Fibroblast of lung (primary cell): Measurements from ENCODE around the gene GBA2. TPM values are rescaled to one million over a fixed set of nuclear protein-coding genes. Genes with fewer than 3 reads are reported as not detected.
A peak's percentile ranks its signal among the peaks of the same experiment; 100 is the strongest.

Experiments used
- DNase-seq, 2 donors: peaks; one replicate each; pipeline versions ENCODE4 v3.0.0 to v3.0.0-alpha.2; 2010; ENCODE audit warnings: low read depth in 2 of 2
- H2AFZ ChIP-seq: 2 replicates; pipeline ENCODE4 v1.5.1; 2012; ENCODE audit warnings: low read length, control low read depth, inconsistent platforms
- H3K27ac ChIP-seq: 2 replicates; pipeline ENCODE4 v1.5.1; 2011; ENCODE audit warnings: low read length, control low read depth; ENCODE audit not compliant: insufficient read depth
- H3K27me3 ChIP-seq: 2 replicates; pipeline ENCODE4 v1.5.1; 2011; ENCODE audit warnings: mild to moderate bottlenecking, low read length; ENCODE audit not compliant: control insufficient read depth, insufficient read depth
- H3K36me3 ChIP-seq: 2 replicates; pipeline ENCODE4 v1.5.1; 2011; ENCODE audit warnings: low read length; ENCODE audit not compliant: control insufficient read depth, insufficient read depth
- H3K4me1 ChIP-seq: 2 replicates; pipeline ENCODE4 v1.5.1; 2011; ENCODE audit warnings: low read length; ENCODE audit not compliant: control insufficient read depth, insufficient read depth; ENCODE audit errors: extremely low read depth
- H3K4me2 ChIP-seq: 2 replicates; pipeline ENCODE4 v1.5.1; 2011; ENCODE audit warnings: low read length, control low read depth; ENCODE audit not compliant: insufficient read depth; ENCODE audit errors: extremely low read depth
- H3K4me3 ChIP-seq, 4 experiments: fragments of 200-600 bp in 1 of 4; sonication (generic) in 1 of 4; replicated peaks in 1 of 4; 2 replicates each; pipeline ENCODE4 v1.5.1; 2011 to 2016; ENCODE audit warnings: low read length in 4 of 4, low read depth in 3 of 4, mild to moderate bottlenecking in 3 of 4, control low read depth in 2 of 4, inconsistent platforms in 1 of 4, mixed read lengths in 1 of 4; ENCODE audit not compliant: insufficient read depth in 1 of 4; ENCODE audit errors: control extremely low read depth in 1 of 4
- H3K79me2 ChIP-seq: 2 replicates; pipeline ENCODE4 v1.5.1; 2012; ENCODE audit warnings: mild to moderate bottlenecking, low read length, inconsistent platforms; ENCODE audit not compliant: control insufficient read depth, insufficient read depth
- H3K9ac ChIP-seq: 2 replicates; pipeline ENCODE4 v1.5.1; 2011; ENCODE audit warnings: mild to moderate bottlenecking, low read length, control low read depth; ENCODE audit not compliant: insufficient read depth
- H3K9me3 ChIP-seq: 2 replicates; pipeline ENCODE4 v1.5.1; 2012; ENCODE audit warnings: low read depth, low read length; ENCODE audit not compliant: control insufficient read depth, insufficient read depth
- H4K20me1 ChIP-seq: 2 replicates; pipeline ENCODE4 v1.5.1; 2011; ENCODE audit warnings: low read length; ENCODE audit not compliant: control insufficient read depth, insufficient read depth; ENCODE audit errors: extremely low read depth
- EZH2 ChIP-seq: IDR thresholded peaks from 2 replicates; pipeline ENCODE4 v1.5.1; 2012; ENCODE audit warnings: low read length, control low read depth, mild to moderate bottlenecking; ENCODE audit errors: missing control alignments
- polyA plus RNA-seq, 2 donors: library from polyadenylated mRNA; depleted of rRNA in 1 of 2; stranded (reverse) in 1 of 2; unstranded in 1 of 2; fragments of >200 nt; gene quantifications; 2 replicates each; pipeline ENCODE4 v1.2.1, GENCODE V29; 2011 to 2012; ENCODE audit warnings: missing spikeins in 1 of 2
- total RNA-seq: library from RNA; depleted of rRNA; stranded (reverse); fragments of >200 nt; gene quantifications from 2 replicates; pipeline ENCODE4 v1.2.1, GENCODE V29; 2014
- TF ChIP-seq, protein P1 (sequence below), 2 donors: IDR thresholded peaks in 1 of 2; conservative IDR thresholded peaks in 1 of 2; 1 replicate in 1 of 2; 2 replicates in 1 of 2; pipeline ENCODE4 v1.5.1; 2011 to 2012; ENCODE audit warnings: low read length in 2 of 2, control low read depth in 1 of 2, inconsistent platforms in 1 of 2, low read depth in 1 of 2, mild to moderate bottlenecking in 1 of 2

GBA2 gene
- total and polyA plus RNA-seq, 2 donors (not counting 1 experiment from before 2014, with no cell fraction given), result 23.9 to 25.5 TPM

DNA sequence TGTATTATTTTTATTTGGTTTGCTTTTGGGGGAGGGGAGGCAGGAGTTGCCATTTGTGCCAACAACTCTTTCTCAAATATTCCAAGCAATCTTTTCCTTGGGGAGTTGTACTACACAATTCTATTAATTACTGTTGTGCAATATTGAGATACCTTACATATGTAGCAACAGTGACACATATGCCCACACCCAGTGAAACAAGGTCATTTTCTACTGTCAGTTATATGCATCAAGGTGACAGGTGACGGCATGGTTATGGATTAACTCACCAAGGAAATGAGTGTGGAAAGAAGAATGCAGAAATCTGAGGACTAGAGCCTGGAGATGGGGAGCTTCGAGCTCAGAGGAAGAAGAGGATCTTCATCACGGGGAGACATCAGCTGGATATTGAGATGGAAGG is 22.9 kb upstream of the GBA2 start:
- Histone ChIP-seq H2AFZ (no peak overlapping the region), H3K4me1 (no peaks in the 10 kb centered on the region), H3K27me3 (peaks cover 11% of the 10 kb centered on the region), H3K36me3 (no peaks in the 10 kb centered on the region), H3K27ac (no peak overlapping the region), H3K9me3 (no peaks in the 10 kb centered on the region), H4K20me1 (no peaks in the 10 kb centered on the region), H3K9ac (no peak overlapping the region), H3K4me3 (no peak overlapping the region), H3K4me2 (no peak overlapping the region), H3K79me2 (no peaks in the 10 kb centered on the region)
- no peak for TF ChIP-seq EZH2
- TF ChIP-seq, protein P1, sequence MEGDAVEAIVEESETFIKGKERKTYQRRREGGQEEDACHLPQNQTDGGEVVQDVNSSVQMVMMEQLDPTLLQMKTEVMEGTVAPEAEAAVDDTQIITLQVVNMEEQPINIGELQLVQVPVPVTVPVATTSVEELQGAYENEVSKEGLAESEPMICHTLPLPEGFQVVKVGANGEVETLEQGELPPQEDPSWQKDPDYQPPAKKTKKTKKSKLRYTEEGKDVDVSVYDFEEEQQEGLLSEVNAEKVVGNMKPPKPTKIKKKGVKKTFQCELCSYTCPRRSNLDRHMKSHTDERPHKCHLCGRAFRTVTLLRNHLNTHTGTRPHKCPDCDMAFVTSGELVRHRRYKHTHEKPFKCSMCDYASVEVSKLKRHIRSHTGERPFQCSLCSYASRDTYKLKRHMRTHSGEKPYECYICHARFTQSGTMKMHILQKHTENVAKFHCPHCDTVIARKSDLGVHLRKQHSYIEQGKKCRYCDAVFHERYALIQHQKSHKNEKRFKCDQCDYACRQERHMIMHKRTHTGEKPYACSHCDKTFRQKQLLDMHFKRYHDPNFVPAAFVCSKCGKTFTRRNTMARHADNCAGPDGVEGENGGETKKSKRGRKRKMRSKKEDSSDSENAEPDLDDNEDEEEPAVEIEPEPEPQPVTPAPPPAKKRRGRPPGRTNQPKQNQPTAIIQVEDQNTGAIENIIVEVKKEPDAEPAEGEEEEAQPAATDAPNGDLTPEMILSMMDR (conservative IDR thresholded peaks at IDR 0.05 in 1 of 2, IDR thresholded peaks at IDR 0.05 in 1 of 2; ENCODE audit: low read depth in 1 of 2, low read length in 2 of 2), result no peak
- DNase-seq, result no peak

DNA sequence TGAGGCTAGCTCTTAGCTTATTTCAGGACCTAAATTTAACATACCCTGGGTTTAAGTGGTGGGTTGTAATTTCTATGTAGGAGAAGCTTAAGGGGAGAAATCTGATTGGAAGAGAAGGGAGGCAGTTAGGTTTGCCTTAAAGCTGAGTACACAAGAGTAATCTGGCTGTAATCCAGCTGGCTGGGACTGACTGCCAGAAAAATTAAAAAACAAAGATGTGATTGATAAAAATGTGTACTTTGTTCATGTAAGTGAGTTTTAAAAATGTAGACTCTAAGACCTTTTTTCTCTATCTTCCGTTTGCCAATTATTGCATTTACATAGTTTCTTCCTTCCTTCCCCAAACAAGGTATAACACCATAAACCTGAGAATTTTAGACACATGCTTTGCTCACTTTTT is 22.5 kb upstream of the GBA2 start:
- Histone ChIP-seq H3K27me3 (peaks cover 11% of the 10 kb centered on the region), H3K9me3 (no peaks in the 10 kb centered on the region), H3K36me3 (no peaks in the 10 kb centered on the region), H3K4me1 (no peaks in the 10 kb centered on the region), H3K27ac (no peak overlapping the region), H3K4me2 (no peak overlapping the region), H2AFZ (no peak overlapping the region), H3K4me3 (no peak overlapping the region), H4K20me1 (no peaks in the 10 kb centered on the region), H3K79me2 (no peaks in the 10 kb centered on the region), H3K9ac (no peak overlapping the region)
- DNase-seq, result peak in 1 of 2 donors; percentile 65
- TF ChIP-seq, protein P1 (conservative IDR thresholded peaks at IDR 0.05 in 1 of 2, IDR thresholded peaks at IDR 0.05 in 1 of 2; ENCODE audit: low read depth in 1 of 2, low read length in 2 of 2), result no peak
- no peak for TF ChIP-seq EZH2

DNA sequence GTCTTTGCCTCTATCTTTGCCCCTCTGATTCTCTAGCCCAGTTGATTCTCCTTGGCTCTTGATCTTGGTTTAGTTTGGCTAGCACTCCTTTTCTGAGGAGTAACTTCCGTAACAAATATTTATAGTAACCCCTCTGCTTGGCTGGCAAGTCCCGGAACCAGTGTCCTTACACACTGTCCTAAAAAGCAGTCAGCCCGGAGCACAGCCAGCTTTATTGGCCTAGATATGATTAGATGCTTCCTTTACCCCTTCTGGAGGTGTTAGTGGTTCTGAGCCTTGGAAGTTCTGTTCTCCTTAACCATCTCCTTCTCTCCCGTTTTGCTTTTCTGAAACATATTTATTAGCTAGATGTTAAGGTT is 22.0 kb upstream of the GBA2 start:
- no peak overlapping the region for H3K4me3 ChIP-seq
- H3K9me3 ChIP-seq, result no peaks in the 10 kb centered on the region
- DNase-seq, result no peak
- H3K79me2 ChIP-seq, result no peaks in the 10 kb centered on the region
- no peak overlapping the region for H3K9ac ChIP-seq
- no peaks in the 10 kb centered on the region for H4K20me1 ChIP-seq
- H2AFZ ChIP-seq, result no peak overlapping the region
- H3K4me1 ChIP-seq, result no peaks in the 10 kb centered on the region
- no peak overlapping the region for H3K4me2 ChIP-seq
- H3K27ac ChIP-seq, result no peak overlapping the region
- no peaks in the 10 kb centered on the region for H3K36me3 ChIP-seq
- H3K27me3 ChIP-seq, result peaks cover 11% of the 10 kb centered on the region
- no peak for TF ChIP-seq EZH2
- TF ChIP-seq, protein P1 (conservative IDR thresholded peaks at IDR 0.05 in 1 of 2, IDR thresholded peaks at IDR 0.05 in 1 of 2; ENCODE audit: low read depth in 1 of 2, low read length in 2 of 2), result no peak
